SIG-M5 (cell line): Measurements from ENCODE around the gene DOC2A.

Source experiments
- DNase-seq: peaks from one replicate; lab custom pipeline; 2025; lab: John Stamatoyannopoulos, UW

The DOC2A gene

DNA sequence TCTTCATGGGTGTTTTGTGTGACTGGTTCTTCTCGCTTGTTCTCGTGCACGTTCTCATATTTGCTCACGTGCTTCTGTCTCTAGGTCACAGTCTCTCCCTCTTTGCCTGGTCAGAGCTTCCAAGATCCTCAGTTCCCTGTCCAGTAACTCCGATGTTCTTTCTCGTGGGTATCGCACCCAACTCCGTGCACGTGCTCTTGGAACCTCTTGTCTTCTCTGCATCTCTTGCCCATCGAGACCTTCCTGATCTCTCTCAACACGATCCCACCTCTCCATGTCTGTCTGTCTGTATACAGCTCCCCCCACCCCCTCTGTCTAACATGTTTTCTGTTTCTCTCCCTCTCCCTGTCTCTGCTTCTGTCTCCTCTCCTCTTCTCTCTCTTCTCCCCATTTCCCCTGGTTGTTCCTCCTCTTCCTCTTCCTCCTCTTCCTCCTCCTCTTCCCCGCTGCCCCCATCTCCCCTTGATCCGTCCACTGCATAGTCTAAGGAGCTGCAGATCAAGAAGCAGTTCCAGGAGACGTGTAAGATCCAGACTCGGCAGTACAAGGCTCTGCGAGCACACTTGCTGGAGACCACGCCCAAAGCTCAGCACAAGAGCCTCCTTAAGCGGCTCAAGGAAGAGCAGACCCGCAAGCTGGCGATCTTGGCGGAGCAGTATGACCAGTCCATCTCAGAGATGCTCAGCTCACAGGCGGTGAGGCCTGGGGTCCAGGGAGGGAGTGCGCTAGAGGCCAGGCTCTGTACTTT is 21.5 kb downstream of the DOC2A start:
- DNase-seq: no peak

GRCh38 chr16:29988346-29989075 is 22.3 kb downstream of the DOC2A start:
- DNase-seq: no peak

DNA sequence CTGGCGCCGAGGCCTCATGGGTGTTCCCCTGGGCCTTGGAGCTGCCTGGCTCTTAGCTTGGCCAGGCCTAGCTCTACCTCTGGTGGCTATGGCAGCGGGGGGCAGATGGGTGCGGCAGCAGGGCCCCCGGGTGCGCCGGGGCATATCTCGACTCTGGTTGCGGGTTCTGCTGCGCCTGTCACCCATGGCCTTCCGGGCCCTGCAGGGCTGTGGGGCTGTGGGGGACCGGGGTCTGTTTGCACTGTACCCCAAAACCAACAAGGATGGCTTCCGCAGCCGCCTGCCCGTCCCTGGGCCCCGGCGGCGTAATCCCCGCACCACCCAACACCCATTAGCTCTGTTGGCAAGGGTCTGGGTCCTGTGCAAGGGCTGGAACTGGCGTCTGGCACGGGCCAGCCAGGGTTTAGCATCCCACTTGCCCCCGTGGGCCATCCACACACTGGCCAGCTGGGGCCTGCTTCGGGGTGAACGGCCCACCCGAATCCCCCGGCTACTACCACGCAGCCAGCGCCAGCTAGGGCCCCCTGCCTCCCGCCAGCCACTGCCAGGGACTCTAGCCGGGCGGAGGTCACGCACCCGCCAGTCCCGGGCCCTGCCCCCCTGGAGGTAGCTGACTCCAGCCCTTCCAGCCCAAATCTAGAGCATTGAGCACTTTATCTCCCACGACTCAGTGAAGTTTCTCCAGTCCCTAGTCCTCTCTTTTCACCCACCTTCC is 23.3 kb downstream of the DOC2A start:
- DNase-seq: no peak

GRCh38 chr16:29986931-29987330 is 23.9 kb downstream of the DOC2A start:
- DNase-seq: no peak

GRCh38 chr16:29986231-29986630 is 24.6 kb downstream of the DOC2A start:
- no peak for DNase-seq

- no peak for DNase-seq
Measured at GRCh38 chr16:29985271-29985811, 25.5 kb downstream of the DOC2A start.

GRCh38 chr16:29984764-29985147 is 26.1 kb downstream of the DOC2A start:
- no peak for DNase-seq

GRCh38 chr16:29984137-29984763 is 26.6 kb downstream of the DOC2A start:
- no peak for DNase-seq

- DNase-seq: no peak
Measured at GRCh38 chr16:29983420-29984136, 27.2 kb downstream of the DOC2A start.

GRCh38 chr16:29982560-29983419 is 28.0 kb downstream of the DOC2A start:
- no peak for DNase-seq

DNA sequence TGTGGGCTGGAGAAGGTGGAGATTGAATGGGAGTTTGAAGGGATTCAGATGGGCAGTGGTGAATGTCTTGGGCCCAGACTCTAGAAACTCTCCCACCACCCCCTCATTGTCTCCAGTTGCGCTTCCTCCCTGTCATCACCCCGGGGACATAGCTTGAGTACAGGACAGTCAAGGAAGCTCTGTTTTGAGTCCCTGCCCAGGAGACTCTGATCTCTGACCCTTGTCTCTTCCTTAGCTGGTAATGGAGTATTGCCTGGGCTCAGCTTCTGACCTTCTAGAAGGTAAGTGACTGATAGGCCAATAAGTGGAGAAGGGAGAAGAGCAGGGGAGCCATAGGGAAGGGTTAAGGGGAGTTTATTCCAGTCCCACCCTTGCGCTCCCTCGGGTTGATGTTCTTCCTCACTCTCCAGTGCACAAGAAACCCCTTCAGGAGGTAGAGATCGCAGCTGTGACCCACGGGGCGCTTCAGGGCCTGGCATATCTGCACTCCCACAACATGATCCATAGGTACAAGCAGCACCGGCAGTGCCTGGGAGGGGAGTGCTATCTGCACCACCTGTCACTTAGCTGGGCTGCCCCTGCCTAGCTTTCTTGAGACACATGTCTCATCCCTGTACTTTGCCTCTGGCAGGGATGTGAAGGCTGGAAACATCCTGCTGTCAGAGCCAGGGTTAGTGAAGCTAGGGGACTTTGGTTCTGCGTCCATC is 32.1 kb downstream of the DOC2A start:
- no peak for DNase-seq

- DNase-seq: no peak
Measured at GRCh38 chr16:29978081-29978480, 32.7 kb downstream of the DOC2A start.

DNA sequence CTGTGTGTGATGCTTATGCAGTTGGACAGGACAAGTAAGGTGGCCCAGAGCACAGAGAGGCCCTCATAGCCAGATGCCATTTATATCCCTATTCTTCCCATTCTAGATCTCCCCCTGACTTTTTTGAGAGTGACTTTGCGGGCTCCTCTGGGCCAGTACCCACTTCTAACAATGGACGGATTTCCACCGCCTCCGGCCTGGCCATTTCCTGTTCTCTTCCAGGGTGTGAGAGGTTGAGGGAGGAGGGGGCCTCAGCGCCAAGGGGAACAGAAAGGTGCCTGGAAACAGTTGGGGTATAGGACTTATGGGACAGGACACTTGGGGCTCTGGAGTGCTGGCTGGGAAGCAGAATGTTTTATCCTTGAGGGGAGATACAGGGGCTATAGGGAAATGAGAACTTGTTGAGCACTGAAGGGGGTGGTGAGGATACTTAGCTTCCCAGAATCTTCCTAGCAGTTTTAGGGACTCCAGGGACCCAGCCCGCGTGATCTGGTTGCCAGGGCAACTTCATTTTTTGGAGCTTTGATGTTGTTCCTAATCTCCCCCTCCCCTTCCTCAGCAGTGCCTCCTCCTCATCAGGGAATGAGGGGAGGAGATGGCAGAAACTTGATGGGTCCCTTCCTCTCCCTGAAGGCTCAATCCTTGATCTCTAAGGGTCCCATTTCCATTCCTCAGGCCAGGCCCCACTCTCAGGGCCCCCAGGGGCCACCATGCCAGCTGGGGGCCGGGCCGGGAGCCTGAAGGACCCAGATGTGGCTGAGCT is 33.6 kb downstream of the DOC2A start:
- no peak for DNase-seq

DNA sequence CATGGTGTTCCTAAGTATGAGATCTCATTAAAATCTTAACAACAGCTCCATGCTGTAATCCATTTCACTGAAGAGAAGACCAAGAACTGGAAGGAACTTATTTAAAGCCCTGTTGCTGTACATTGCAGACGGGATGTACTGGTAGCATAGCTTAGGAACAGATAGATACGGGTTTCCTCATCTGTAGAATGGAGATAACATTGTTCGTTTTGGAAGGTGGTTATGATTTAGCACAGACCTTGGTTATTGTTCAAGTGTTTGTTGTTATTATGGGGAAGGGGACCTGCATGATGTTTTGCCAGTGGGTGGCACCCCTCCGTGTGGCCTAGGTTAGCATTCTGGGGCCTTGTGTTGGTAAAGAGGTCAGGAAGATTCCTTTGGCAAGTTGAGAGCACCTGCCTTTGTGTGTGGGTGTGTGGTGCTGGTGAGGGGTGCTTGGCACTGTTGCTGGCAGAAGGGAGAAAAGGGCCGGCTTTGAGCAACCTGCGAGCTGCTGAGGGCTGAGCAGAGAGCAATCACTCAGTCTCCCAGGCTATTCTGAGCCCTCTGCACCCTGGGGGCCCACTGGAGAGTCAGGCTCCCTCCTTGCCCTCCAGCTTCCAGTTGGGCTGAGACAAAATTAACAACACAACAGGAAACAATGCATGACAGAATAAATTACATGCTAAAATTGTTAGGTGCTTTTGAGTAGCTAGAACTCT is 34.9 kb downstream of the DOC2A start:
- DNase-seq: no peak

DNA sequence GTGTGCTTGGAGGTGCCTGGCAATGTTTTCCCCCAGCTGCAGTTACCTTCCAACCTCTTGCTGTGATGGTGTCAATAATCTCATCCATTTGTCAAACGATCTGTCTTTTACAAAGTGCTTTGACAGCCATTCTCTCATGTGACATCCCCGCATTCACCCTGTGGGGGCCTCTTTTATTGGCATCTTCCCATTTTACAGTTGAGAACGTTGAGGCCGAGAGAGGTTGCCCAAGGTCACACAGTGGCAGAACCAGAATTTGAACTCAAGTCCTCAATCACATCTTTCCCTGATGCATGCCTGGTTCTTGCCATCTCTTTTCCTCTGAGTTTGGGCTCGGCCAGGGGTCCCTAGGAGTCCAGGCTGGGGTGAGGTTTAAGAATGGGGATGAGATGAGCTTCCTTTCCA is 35.7 kb downstream of the DOC2A start:
- no peak for DNase-seq

DNA sequence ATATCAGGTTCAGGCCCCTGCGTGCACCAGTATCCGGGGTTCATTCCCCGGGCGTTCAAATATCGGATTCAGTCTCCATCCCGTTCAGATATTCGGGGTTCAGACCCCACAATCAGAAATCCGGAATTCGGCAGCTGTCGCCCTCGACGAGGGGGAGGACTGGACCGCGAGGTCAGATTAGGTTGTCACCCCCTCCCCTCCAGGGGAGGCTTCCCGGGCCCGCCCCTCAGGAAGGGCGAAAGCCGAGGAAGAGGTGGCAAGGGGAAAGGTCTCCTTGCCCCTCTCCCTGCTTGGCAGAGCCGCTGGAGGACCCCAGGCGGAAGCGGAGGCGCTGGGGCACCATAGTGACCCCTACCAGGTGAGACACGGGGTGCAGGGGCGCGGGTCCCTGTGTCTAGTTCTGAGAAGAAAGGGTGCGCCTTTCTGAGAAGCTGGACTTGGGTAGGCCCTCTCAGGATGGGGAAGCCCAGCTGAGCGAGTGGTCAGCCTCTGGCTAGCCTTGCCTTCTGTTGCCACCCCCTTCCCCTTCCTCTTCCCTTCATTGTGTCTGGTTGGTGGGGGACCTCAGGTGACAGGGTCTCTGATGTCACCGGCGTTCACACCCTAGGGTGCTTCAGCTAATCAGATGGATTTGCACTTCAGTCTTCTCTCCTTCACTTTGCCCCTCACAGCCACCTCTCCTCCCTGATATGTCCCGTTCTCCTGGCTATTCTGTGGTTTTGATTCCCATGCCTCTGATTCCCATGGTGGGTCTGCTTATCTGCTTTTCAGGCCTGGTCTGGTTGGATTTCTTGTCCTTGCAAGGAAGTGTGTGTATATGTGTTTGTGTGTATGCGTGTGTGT is 36.3 kb downstream of the DOC2A start:
- no peak for DNase-seq

- DNase-seq: peak; percentile 72
Measured at GRCh38 chr16:29973384-29974246, 37.2 kb downstream of the DOC2A start, which contains the start of gene TAOK2. Gene TAOK2 (plus strand): TSS chr16:29973868. CDS start chr16:29977773, 3,905 bp downstream.
